ENCODE results near the gene ART3.
A peak's percentile ranks its signal among the peaks of the same experiment; 100 is the strongest.

The ART3 gene

GRCh38 chr4:76074993-76075600 is 588 bp downstream of the ART3 start:
- DNase-seq = no peak

GRCh38 chr4:76078033-76078613 is 3.6 kb downstream of the ART3 start:
- DNase-seq = no peak

- DNase-seq = no peak
Measured at GRCh38 chr4:76083386-76083988, 9.0 kb downstream of the ART3 start.

GRCh38 chr4:76084542-76084941 is 10.0 kb downstream of the ART3 start:
- no peak for DNase-seq

- DNase-seq = peak; percentile 33
Measured at GRCh38 chr4:76087007-76087769, 12.7 kb downstream of the ART3 start.

- DNase-seq = no peak
Measured at GRCh38 chr4:76088719-76089118, 14.2 kb downstream of the ART3 start.

GRCh38 chr4:76090241-76090691 is 15.8 kb downstream of the ART3 start:
- peak; percentile 74 for DNase-seq

- DNase-seq = no peak
Measured at GRCh38 chr4:76091052-76091451, 16.5 kb downstream of the ART3 start.

- no peak for DNase-seq
Measured at GRCh38 chr4:76095568-76095967, 21.1 kb downstream of the ART3 start.

- DNase-seq = no peak
Measured at GRCh38 chr4:76096076-76096475, 21.6 kb downstream of the ART3 start.

- DNase-seq = no peak
Measured at GRCh38 chr4:76105652-76106051, 31.1 kb downstream of the ART3 start.

- DNase-seq = no peak
Measured at GRCh38 chr4:76106442-76106841, 31.9 kb downstream of the ART3 start.

GRCh38 chr4:76108467-76109181 is 34.1 kb downstream of the ART3 start:
- DNase-seq = peak; percentile 25

GRCh38 chr4:76116821-76117220 is 42.3 kb downstream of the ART3 start:
- DNase-seq = no peak

- DNase-seq = no peak
Measured at GRCh38 chr4:76117536-76117935, 43.0 kb downstream of the ART3 start.

- no peak for DNase-seq
Measured at GRCh38 chr4:76120199-76120598, 45.7 kb downstream of the ART3 start.

GRCh38 chr4:76125816-76126215 is 51.3 kb downstream of the ART3 start:
- DNase-seq = no peak

- no peak for DNase-seq
Measured at GRCh38 chr4:76127754-76128153, 53.2 kb downstream of the ART3 start.

- no peak for DNase-seq
Measured at GRCh38 chr4:76141241-76141640, 66.7 kb downstream of the ART3 start.

GRCh38 chr4:76144546-76144945 is 70.0 kb downstream of the ART3 start:
- DNase-seq = no peak

- peak; percentile 80 for DNase-seq
Measured at GRCh38 chr4:76147454-76148141, 73.1 kb downstream of the ART3 start.

GRCh38 chr4:76148142-76148865 is 73.8 kb downstream of the ART3 start, which contains the start of gene NUP54:
Gene NUP54 (minus strand): TSS chr4:76148397. CDS start chr4:76148374, 23 bp downstream.
- peak; percentile 94 for DNase-seq
